Measurements from ENCODE around the gene USF2.

USF2 gene

DNA sequence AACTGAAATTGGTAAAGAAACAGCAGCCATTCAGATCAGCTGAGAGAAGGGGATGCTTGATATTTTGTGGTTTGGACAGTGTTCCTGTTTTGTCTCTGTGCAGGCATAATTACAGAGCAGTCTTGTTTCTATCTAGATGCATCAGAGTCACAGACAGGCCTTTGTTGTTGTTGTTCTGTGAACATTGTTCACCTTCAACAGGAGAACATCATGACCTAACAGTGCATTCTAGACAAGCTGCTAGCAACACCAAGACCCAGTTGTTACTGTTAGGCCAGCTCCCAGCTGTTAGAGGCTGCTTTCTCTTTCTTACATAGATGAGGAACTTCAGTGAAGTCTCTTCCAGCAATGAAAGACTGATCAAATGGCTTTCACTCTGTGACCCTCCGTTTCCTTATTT lies 28.4 kb upstream of the USF2 start:
- Histone ChIP-seq H3K36me3 (replicated peaks) (no peaks in the 10 kb centered on the region), H3K4me3 (ENCODE audit: low read depth, low read length) (no peak overlapping the region), H3K27ac (no peak overlapping the region), H3K27me3 (replicated peaks) (no peaks in the 10 kb centered on the region)
- in situ Hi-C loops (cut with HindIII; ENCODE audit: low pct_ligation_motif_present, low sequenced_read_pairs), result no loop called here
- DNase-seq, result no peak
- TF ChIP-seq, protein P1, sequence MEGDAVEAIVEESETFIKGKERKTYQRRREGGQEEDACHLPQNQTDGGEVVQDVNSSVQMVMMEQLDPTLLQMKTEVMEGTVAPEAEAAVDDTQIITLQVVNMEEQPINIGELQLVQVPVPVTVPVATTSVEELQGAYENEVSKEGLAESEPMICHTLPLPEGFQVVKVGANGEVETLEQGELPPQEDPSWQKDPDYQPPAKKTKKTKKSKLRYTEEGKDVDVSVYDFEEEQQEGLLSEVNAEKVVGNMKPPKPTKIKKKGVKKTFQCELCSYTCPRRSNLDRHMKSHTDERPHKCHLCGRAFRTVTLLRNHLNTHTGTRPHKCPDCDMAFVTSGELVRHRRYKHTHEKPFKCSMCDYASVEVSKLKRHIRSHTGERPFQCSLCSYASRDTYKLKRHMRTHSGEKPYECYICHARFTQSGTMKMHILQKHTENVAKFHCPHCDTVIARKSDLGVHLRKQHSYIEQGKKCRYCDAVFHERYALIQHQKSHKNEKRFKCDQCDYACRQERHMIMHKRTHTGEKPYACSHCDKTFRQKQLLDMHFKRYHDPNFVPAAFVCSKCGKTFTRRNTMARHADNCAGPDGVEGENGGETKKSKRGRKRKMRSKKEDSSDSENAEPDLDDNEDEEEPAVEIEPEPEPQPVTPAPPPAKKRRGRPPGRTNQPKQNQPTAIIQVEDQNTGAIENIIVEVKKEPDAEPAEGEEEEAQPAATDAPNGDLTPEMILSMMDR (IDR thresholded peaks at IDR 0.05; ENCODE audit: low read depth, low read length, missing control alignments), result no peak

DNA sequence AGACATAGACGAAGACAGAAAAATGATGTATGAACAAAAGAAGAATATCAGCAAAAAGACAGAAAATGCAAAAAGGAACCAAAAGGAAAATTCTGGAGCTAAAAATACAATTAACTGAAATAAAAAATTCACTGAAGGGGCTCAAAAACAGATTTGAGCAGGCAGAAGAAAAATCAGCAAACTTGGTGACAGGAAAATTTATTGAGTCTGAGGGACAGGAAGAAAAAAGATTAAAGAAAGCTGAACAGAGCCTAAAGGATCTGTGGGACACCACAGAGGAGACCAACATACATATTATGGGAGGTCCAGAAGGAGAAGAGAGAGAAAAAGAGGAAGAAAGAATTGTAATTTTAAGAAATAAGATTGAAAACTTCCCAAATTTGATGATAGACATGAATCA lies 27.3 kb upstream of the USF2 start:
- TF ChIP-seq, protein P1 (IDR thresholded peaks at IDR 0.05; ENCODE audit: low read depth, low read length, missing control alignments), result no peak
- Histone ChIP-seq H3K27ac (no peak overlapping the region), H3K4me3 (ENCODE audit: low read depth, low read length) (no peak overlapping the region), H3K36me3 (replicated peaks) (no peaks in the 10 kb centered on the region), H3K27me3 (replicated peaks) (no peaks in the 10 kb centered on the region)
- in situ Hi-C loops (cut with HindIII; ENCODE audit: low pct_ligation_motif_present, low sequenced_read_pairs), result no loop called here
- no peak for DNase-seq

DNA sequence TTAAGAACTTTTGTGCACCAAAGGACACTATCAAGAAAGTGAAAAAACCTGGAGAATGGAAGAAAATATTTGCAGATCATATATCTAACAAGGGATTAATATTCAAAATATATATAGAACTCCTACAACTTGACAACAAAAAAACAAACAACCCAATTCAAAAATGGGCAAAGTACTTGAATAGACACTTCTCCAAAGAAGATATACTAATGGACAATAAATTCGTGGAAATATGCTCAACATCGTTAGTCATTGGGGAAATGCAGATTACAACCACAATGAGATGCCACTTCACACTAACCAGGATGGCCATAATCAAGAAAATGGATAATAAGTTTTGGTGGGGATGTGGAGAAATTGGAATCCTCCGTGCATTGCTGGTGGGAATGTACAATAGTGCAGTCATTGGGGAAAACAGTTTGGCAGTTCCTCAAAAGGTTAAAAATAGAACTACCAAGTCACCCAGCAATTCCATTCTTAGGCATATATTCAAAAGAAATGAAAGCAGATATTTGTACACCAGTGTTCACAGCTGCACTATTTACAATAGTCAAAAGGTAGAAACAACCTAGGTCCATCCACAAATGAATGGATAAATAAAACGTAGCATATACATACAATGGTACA lies 22.2 kb upstream of the USF2 start:
- no peaks in the 10 kb centered on the region for H3K36me3 ChIP-seq (replicated peaks)
- no peak overlapping the region for H3K4me3 ChIP-seq (ENCODE audit: low read depth, low read length)
- in situ Hi-C loops (cut with HindIII; ENCODE audit: low pct_ligation_motif_present, low sequenced_read_pairs), result no loop called here
- TF ChIP-seq, protein P1 (IDR thresholded peaks at IDR 0.05; ENCODE audit: low read depth, low read length, missing control alignments), result no peak
- H3K27ac ChIP-seq, result no peak overlapping the region
- no peak for DNase-seq
- peaks cover 38% of the 10 kb centered on the region for H3K27me3 ChIP-seq (replicated peaks)

- Histone ChIP-seq H3K27ac (no peak overlapping the region), H3K27me3 (replicated peaks) (peaks cover 38% of the 10 kb centered on the region), H3K36me3 (replicated peaks) (no peaks in the 10 kb centered on the region)
These were observed 21.0 kb upstream of the USF2 start for GRCh38 chr19:35247526-35248309.

DNA sequence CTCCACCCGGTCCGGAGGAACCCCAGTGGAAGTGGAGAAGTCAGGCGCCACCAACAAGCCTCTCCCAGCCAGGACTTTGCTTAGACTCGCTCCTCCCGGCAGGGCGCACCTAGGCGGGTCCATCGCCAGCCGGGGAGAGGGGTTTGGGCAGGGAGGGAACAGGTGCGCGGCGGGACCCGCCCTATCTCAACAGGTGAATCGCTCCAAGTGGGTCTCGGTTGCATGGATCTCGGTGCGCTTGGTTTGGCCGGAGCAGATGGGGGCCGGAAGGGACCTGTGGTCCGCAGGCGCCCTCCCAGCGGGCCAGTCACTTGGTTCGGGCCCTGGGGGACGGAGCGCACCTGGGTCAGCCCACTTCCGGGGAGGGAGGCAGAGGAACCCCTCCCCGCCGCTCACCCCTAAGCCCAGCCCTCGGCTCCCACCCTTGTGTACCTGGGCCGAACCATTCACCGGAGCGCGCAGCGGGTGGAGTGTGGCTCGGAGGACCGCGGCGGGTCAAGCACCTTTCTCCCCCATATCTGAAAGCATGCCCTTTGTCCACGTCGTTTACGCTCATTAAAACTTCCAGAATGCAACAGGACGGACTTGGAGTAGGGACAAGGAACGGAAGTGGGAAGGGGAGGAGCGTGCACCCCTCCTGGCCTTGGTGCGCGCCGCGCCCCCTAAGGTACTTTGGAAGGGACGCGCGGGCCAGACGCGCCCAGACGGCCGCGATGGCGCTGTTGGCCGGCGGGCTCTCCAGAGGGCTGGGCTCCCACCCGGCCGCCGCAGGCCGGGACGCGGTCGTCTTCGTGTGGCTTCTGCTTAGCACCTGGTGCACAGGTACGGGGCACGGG lies 20.2 kb upstream of the USF2 start, which contains the start of gene LSR:
Gene LSR, plus strand, starts transcription at position 693 of the 836 bp plus-strand sequence. Its CDS starts 21 bp downstream, at position 714.
- in situ Hi-C loops (cut with HindIII; ENCODE audit: low pct_ligation_motif_present, low sequenced_read_pairs), result no loop called here
- H3K4me3 ChIP-seq (ENCODE audit: low read depth, low read length), result no peak within 1 kb of the TSS
- DNase-seq, result no peak
- no peak within 1 kb of the TSS for H3K27ac ChIP-seq
- TF ChIP-seq, protein P1 (IDR thresholded peaks at IDR 0.05; ENCODE audit: low read depth, low read length, missing control alignments), result no peak
- H3K36me3 ChIP-seq (replicated peaks), result no peaks in the 10 kb centered on the region
- H3K27me3 ChIP-seq (replicated peaks), result peaks cover 38% of the 10 kb centered on the region

More at GRCh38 chr19:35247526-35248309, 21.0 kb upstream of the USF2 start:
- no peak overlapping the region for H3K4me3 ChIP-seq (ENCODE audit: low read depth, low read length)
- no peak for DNase-seq
- TF ChIP-seq, protein P1 (IDR thresholded peaks at IDR 0.05; ENCODE audit: low read depth, low read length, missing control alignments), result no peak
- in situ Hi-C loops (cut with HindIII; ENCODE audit: low pct_ligation_motif_present, low sequenced_read_pairs), result no loop called here

Data from brain microvascular endothelial cell (primary cell).